ENCODE data around the gene SLC29A4.

SLC29A4 gene

GRCh38 chr7:5330288-5330687 lies 47.5 kb downstream of the SLC29A4 start:
- ATAC-seq (replicated peaks; ENCODE audit: extremely low read depth, poor library complexity, severe bottlenecking) (no peak), DNase-seq (ENCODE audit: low spot score in 2 of 2) (no peak)
- Mint-ChIP-seq H3K36me3 (ENCODE audit: insufficient read depth) (peaks cover 37% of the 10 kb centered on the region), H3K9me3 (no peaks in the 10 kb centered on the region), H3K27ac (ENCODE audit: low read depth) (no peak overlapping the region), H3K4me3 (no peak overlapping the region), H3K4me1 (peaks cover 22% of the 10 kb centered on the region), H3K27me3 (no peaks in the 10 kb centered on the region)

GRCh38 chr7:5332579-5332978 lies 49.8 kb downstream of the SLC29A4 start:
- H3K27me3 Mint-ChIP-seq, result no peaks in the 10 kb centered on the region
- ATAC-seq (replicated peaks; ENCODE audit: extremely low read depth, poor library complexity, severe bottlenecking) (no peak), DNase-seq (ENCODE audit: low spot score in 2 of 2) (no peak)
- no peak overlapping the region for H3K4me3 Mint-ChIP-seq
- peaks cover 22% of the 10 kb centered on the region for H3K4me1 Mint-ChIP-seq
- peaks cover 40% of the 10 kb centered on the region for H3K36me3 Mint-ChIP-seq (ENCODE audit: insufficient read depth)
- H3K9me3 Mint-ChIP-seq, result peaks cover 10% of the 10 kb centered on the region
- H3K27ac Mint-ChIP-seq (ENCODE audit: low read depth), result no peak overlapping the region

- Mint-ChIP-seq H3K27me3 (no peaks in the 10 kb centered on the region), H3K36me3 (ENCODE audit: insufficient read depth) (peaks cover 38% of the 10 kb centered on the region), H3K9me3 (peaks cover 10% of the 10 kb centered on the region), H3K4me1 (peaks cover 22% of the 10 kb centered on the region), H3K4me3 (no peak overlapping the region), H3K27ac (ENCODE audit: low read depth) (peak overlapping the region; percentile 41)
- DNase-seq (ENCODE audit: low spot score in 2 of 2), result no peak
- no peak for ATAC-seq (replicated peaks; ENCODE audit: extremely low read depth, poor library complexity, severe bottlenecking)
Observed at GRCh38 chr7:5333121-5334045, 50.6 kb downstream of the SLC29A4 start.

GRCh38 chr7:5334671-5335070 lies 51.9 kb downstream of the SLC29A4 start:
- peaks cover 10% of the 10 kb centered on the region for H3K9me3 Mint-ChIP-seq
- H3K4me3 Mint-ChIP-seq, result no peak overlapping the region
- H3K36me3 Mint-ChIP-seq (ENCODE audit: insufficient read depth), result peaks cover 40% of the 10 kb centered on the region
- H3K27ac Mint-ChIP-seq (ENCODE audit: low read depth), result no peak overlapping the region
- ATAC-seq (replicated peaks; ENCODE audit: extremely low read depth, poor library complexity, severe bottlenecking) (no peak), DNase-seq (ENCODE audit: low spot score in 2 of 2) (no peak)
- no peaks in the 10 kb centered on the region for H3K27me3 Mint-ChIP-seq
- H3K4me1 Mint-ChIP-seq, result peaks cover 22% of the 10 kb centered on the region

- no peak for DNase-seq (ENCODE audit: low spot score in 2 of 2)
- Mint-ChIP-seq H3K27me3 (no peaks in the 10 kb centered on the region), H3K4me3 (no peak overlapping the region), H3K9me3 (peaks cover 10% of the 10 kb centered on the region), H3K36me3 (ENCODE audit: insufficient read depth) (peaks cover 38% of the 10 kb centered on the region), H3K4me1 (peaks cover 14% of the 10 kb centered on the region), H3K27ac (ENCODE audit: low read depth) (no peak overlapping the region)
- ATAC-seq (replicated peaks; ENCODE audit: extremely low read depth, poor library complexity, severe bottlenecking), result no peak
Observed at GRCh38 chr7:5337047-5337446, 54.3 kb downstream of the SLC29A4 start.

GRCh38 chr7:5339955-5340354 lies 57.2 kb downstream of the SLC29A4 start:
- no peak overlapping the region for H3K4me3 Mint-ChIP-seq
- peaks cover 19% of the 10 kb centered on the region for H3K9me3 Mint-ChIP-seq

GRCh38 chr7:5342631-5343030 lies 59.9 kb downstream of the SLC29A4 start:
- peaks cover 36% of the 10 kb centered on the region for H3K36me3 Mint-ChIP-seq (ENCODE audit: insufficient read depth)
- H3K4me3 Mint-ChIP-seq, result no peak overlapping the region
- H3K9me3 Mint-ChIP-seq, result peaks cover 9% of the 10 kb centered on the region
- H3K27ac Mint-ChIP-seq (ENCODE audit: low read depth), result no peak overlapping the region
- H3K4me1 Mint-ChIP-seq, result peaks cover 5% of the 10 kb centered on the region
- DNase-seq (ENCODE audit: low spot score in 2 of 2), result no peak
- ATAC-seq (replicated peaks; ENCODE audit: extremely low read depth, poor library complexity, severe bottlenecking), result no peak
- H3K27me3 Mint-ChIP-seq, result no peaks in the 10 kb centered on the region

More at GRCh38 chr7:5339955-5340354, 57.2 kb downstream of the SLC29A4 start:
- Mint-ChIP-seq H3K36me3 (ENCODE audit: insufficient read depth) (peaks cover 40% of the 10 kb centered on the region), H3K27me3 (no peaks in the 10 kb centered on the region), H3K4me1 (peaks cover 5% of the 10 kb centered on the region), H3K27ac (ENCODE audit: low read depth) (peak overlapping the region; percentile 51)
- no peak for DNase-seq (ENCODE audit: low spot score in 2 of 2)
- ATAC-seq (replicated peaks; ENCODE audit: extremely low read depth, poor library complexity, severe bottlenecking), result no peak

GRCh38 chr7:5343884-5344283 lies 61.1 kb downstream of the SLC29A4 start:
- Mint-ChIP-seq H3K4me3 (no peak overlapping the region), H3K27me3 (no peaks in the 10 kb centered on the region), H3K27ac (ENCODE audit: low read depth) (no peak overlapping the region), H3K36me3 (ENCODE audit: insufficient read depth) (peaks cover 34% of the 10 kb centered on the region), H3K9me3 (peaks cover 9% of the 10 kb centered on the region), H3K4me1 (peaks cover 11% of the 10 kb centered on the region)
- ATAC-seq (replicated peaks; ENCODE audit: extremely low read depth, poor library complexity, severe bottlenecking) (no peak), DNase-seq (ENCODE audit: low spot score in 2 of 2) (no peak)

- DNase-seq (ENCODE audit: low spot score in 2 of 2), result no peak
- Mint-ChIP-seq H3K4me1 (peaks cover 11% of the 10 kb centered on the region), H3K36me3 (ENCODE audit: insufficient read depth) (peaks cover 33% of the 10 kb centered on the region), H3K9me3 (peaks cover 9% of the 10 kb centered on the region), H3K27ac (ENCODE audit: low read depth) (no peak overlapping the region), H3K4me3 (no peak overlapping the region), H3K27me3 (no peaks in the 10 kb centered on the region)
- no peak for ATAC-seq (replicated peaks; ENCODE audit: extremely low read depth, poor library complexity, severe bottlenecking)
Observed at GRCh38 chr7:5344342-5344741, 61.6 kb downstream of the SLC29A4 start.

GRCh38 chr7:5345171-5345570 lies 62.4 kb downstream of the SLC29A4 start:
- Mint-ChIP-seq H3K9me3 (peaks cover 9% of the 10 kb centered on the region), H3K4me3 (no peak overlapping the region), H3K27ac (ENCODE audit: low read depth) (no peak overlapping the region), H3K27me3 (no peaks in the 10 kb centered on the region), H3K4me1 (peaks cover 7% of the 10 kb centered on the region), H3K36me3 (ENCODE audit: insufficient read depth) (peaks cover 28% of the 10 kb centered on the region)
- no peak for DNase-seq (ENCODE audit: low spot score in 2 of 2)
- ATAC-seq (replicated peaks; ENCODE audit: extremely low read depth, poor library complexity, severe bottlenecking), result no peak

GRCh38 chr7:5345671-5346070 lies 62.9 kb downstream of the SLC29A4 start:
- H3K27me3 Mint-ChIP-seq, result no peaks in the 10 kb centered on the region
- H3K27ac Mint-ChIP-seq (ENCODE audit: low read depth), result no peak overlapping the region
- ATAC-seq (replicated peaks; ENCODE audit: extremely low read depth, poor library complexity, severe bottlenecking), result no peak
- peaks cover 9% of the 10 kb centered on the region for H3K9me3 Mint-ChIP-seq
- no peak for DNase-seq (ENCODE audit: low spot score in 2 of 2)
- no peak overlapping the region for H3K4me3 Mint-ChIP-seq
- H3K4me1 Mint-ChIP-seq, result peaks cover 6% of the 10 kb centered on the region
- peaks cover 28% of the 10 kb centered on the region for H3K36me3 Mint-ChIP-seq (ENCODE audit: insufficient read depth)

GRCh38 chr7:5348134-5349004 lies 65.6 kb downstream of the SLC29A4 start:
- Mint-ChIP-seq H3K4me3 (no peak overlapping the region), H3K36me3 (ENCODE audit: insufficient read depth) (peaks cover 31% of the 10 kb centered on the region), H3K4me1 (peaks cover 13% of the 10 kb centered on the region), H3K27me3 (no peaks in the 10 kb centered on the region), H3K27ac (ENCODE audit: low read depth) (no peak overlapping the region), H3K9me3 (peaks cover 9% of the 10 kb centered on the region)
- ATAC-seq (replicated peaks; ENCODE audit: extremely low read depth, poor library complexity, severe bottlenecking), result no peak
- DNase-seq (ENCODE audit: low spot score in 2 of 2), result no peak

Measured in central memory CD8-positive, alpha-beta T cell (primary cell).